Gastroesophageal sphincter (tissue), 4 donors: ENCODE results near the gene NFIX. TPM values are rescaled to one million over a fixed set of nuclear protein-coding genes. Genes with fewer than 3 reads are reported as not detected.

ENCODE experiments used
- ATAC-seq: fragments of 150-250 bp; one replicate; pipeline ENCODE4 v1.9.1; 2016; ENCODE audit warnings: mild to moderate bottlenecking, moderate library complexity
- H3K27ac ChIP-seq, 4 donors: fragments of 200-600 bp; sonication (generic) in 3 of 4; 1 replicate in 3 of 4; 2 replicates in 1 of 4; pipeline ENCODE4 v1.5.1; 2016 to 2019
- H3K27me3 ChIP-seq: fragments of 200-600 bp; sonication (generic); one replicate; pipeline ENCODE4 v1.5.1; 2019
- H3K36me3 ChIP-seq, 2 donors: fragments of 200-600 bp; sonication (generic); one replicate each; pipeline ENCODE4 v1.5.1; 2019; ENCODE audit warnings: control low read depth in 1 of 2
- H3K4me1 ChIP-seq, 3 donors: fragments of 200-600 bp; sonication (generic); 1 replicate in 2 of 3; 2 replicates in 1 of 3; pipeline ENCODE4 v1.5.1; 2016 to 2019; ENCODE audit warnings: control low read depth in 2 of 3
- H3K4me3 ChIP-seq, 2 donors: fragments of 200-600 bp; sonication (generic); one replicate each; pipeline ENCODE4 v1.5.1; 2019; ENCODE audit warnings: mild to moderate bottlenecking in 1 of 2, moderate library complexity in 1 of 2
- H3K9me3 ChIP-seq, 3 donors: fragments of 200-600 bp; sonication (generic); one replicate each; pipeline ENCODE4 v1.5.1; 2017 to 2019; ENCODE audit warnings: control low read depth in 2 of 3
- EP300 ChIP-seq: sonication (generic); formaldehyde crosslinking; IDR thresholded peaks from one replicate; pipeline ENCODE4 v1.6.1; 2017; ENCODE audit warnings: antibody characterized with exemption, mild to moderate bottlenecking
- POLR2A ChIP-seq, 2 donors: fragments of 450-650 bp; IDR thresholded peaks; one replicate each; pipeline ENCODE4 v1.6.1; 2017; ENCODE audit warnings: antibody characterized with exemption in 2 of 2, mild to moderate bottlenecking in 2 of 2, moderate library complexity in 1 of 2
- POLR2AphosphoS5 ChIP-seq: sonication (generic); formaldehyde crosslinking; IDR thresholded peaks from one replicate; pipeline ENCODE4 v1.6.1; 2017; ENCODE audit warnings: antibody characterized with exemption
- WGBS, 2 donors: methylation state at CpG; one replicate each; pipeline ENCODE4 v1.1.5; 2018; ENCODE audit warnings: low coverage in 1 of 2; 5-methylcytosine and 5-hydroxymethylcytosine counted together
- total RNA-seq, 4 donors: library from RNA; depleted of rRNA; stranded (reverse); fragments of >200 nt; gene quantifications; one replicate each; pipeline ENCODE4 v1.1.0, GENCODE V29; 2016
- TF ChIP-seq, protein P1 (sequence below), 4 experiments: fragments of 200-600 bp in 2 of 4; fragments of 450-650 bp in 2 of 4; sonication (generic) in 1 of 4; IDR thresholded peaks; one replicate each; pipeline ENCODE4 v1.5.1; 2017 to 2019; ENCODE audit warnings: antibody characterized with exemption in 4 of 4, mild to moderate bottlenecking in 2 of 4, moderate library complexity in 2 of 4

Gene NFIX
- total RNA-seq, 4 donors from 2014 or later, result 44.7 to 145 (median 72.4) TPM

DNA sequence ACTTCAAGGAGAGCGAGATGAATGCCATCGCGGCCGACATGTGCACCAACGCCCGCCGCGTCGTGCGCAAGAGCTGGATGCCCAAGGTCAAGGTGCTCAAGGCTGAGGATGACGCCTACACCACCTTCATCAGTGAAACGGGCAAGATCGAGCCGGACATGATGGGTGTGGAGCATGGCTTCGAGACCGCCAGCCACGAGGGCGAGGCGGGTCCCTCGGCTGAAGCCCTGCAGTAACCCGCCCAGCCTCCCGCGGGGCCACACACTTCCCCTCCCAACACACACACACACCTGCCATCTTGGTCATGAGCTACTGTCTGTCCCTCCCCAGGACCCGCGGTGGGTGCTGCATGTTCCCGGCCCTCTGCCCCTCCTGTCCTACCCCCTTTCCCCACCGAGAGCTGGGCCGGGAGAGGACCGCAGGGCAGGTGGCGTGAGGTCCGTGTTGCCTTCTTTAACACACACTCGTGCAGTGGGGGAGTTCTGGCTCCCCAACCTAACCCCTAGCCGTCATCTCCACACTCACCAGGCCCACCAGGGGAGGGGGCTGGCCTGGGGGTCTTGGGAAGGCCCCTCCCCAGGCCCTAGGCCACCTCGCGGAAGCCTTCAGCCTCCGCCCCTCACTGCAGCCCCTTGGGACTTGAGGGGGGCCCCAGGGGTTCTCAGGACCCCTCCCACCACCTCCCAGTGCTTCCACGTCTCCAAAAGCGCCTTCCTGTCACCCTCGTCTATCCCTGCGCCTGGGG lies 143.1 kb downstream of the NFIX start:
- Histone ChIP-seq H3K27ac (no peak overlapping the region), H3K4me1 (peaks cover 0 to 28% (median 0%) of the 10 kb centered on the region in 3 donors), H3K4me3 (no peak overlapping the region), H3K9me3 (no peaks in the 10 kb centered on the region), H3K27me3 (no peaks in the 10 kb centered on the region), H3K36me3 (peaks cover 0 to 70% of the 10 kb centered on the region in 2 donors)
- TF ChIP-seq POLR2A (IDR thresholded peaks at IDR 0.05) (no peak), POLR2AphosphoS5 (no peak), EP300 (no peak)
- TF ChIP-seq, protein P1, sequence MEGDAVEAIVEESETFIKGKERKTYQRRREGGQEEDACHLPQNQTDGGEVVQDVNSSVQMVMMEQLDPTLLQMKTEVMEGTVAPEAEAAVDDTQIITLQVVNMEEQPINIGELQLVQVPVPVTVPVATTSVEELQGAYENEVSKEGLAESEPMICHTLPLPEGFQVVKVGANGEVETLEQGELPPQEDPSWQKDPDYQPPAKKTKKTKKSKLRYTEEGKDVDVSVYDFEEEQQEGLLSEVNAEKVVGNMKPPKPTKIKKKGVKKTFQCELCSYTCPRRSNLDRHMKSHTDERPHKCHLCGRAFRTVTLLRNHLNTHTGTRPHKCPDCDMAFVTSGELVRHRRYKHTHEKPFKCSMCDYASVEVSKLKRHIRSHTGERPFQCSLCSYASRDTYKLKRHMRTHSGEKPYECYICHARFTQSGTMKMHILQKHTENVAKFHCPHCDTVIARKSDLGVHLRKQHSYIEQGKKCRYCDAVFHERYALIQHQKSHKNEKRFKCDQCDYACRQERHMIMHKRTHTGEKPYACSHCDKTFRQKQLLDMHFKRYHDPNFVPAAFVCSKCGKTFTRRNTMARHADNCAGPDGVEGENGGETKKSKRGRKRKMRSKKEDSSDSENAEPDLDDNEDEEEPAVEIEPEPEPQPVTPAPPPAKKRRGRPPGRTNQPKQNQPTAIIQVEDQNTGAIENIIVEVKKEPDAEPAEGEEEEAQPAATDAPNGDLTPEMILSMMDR (IDR thresholded peaks at IDR 0.05), result no peak
- WGBS, 2 donors, result 81 to 91% methylated on average over 8 to 19 of the region's 40 CpGs
- no peak for ATAC-seq

DNA sequence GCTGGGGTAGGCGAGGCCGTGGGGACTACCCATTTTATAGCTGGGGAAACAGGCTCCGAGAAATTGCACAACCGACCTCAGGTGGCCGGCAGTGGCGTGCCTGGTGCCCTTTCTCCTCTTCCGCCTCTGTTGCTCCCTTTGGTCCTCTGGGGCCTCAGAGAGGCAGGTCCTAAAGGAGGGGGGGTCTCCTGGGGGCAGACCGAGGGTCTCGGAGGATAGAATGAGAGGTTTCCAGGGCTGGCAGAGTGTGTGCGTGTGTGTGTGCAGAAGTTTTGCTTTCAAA lies 143.6 kb downstream of the NFIX start:
- no peaks in the 10 kb centered on the region for H3K9me3 ChIP-seq
- peaks cover 0 to 75% of the 10 kb centered on the region in 2 donors for H3K36me3 ChIP-seq
- TF ChIP-seq, protein P1 (IDR thresholded peaks at IDR 0.05), result no peak
- TF ChIP-seq POLR2A (IDR thresholded peaks at IDR 0.05), result no peak
- no peak for TF ChIP-seq POLR2AphosphoS5
- TF ChIP-seq EP300, result no peak
- H3K4me3 ChIP-seq, result no peak overlapping the region
- 90% methylated on average over 2 of the region's 10 CpGs; no CpG with 5 or more reads in 1 of the 2 donors for WGBS, 2 donors
- ATAC-seq, result no peak
- peaks cover 0 to 25% (median 0%) of the 10 kb centered on the region in 3 donors for H3K4me1 ChIP-seq
- H3K27me3 ChIP-seq, result no peaks in the 10 kb centered on the region
- H3K27ac ChIP-seq, result no peak overlapping the region

DNA sequence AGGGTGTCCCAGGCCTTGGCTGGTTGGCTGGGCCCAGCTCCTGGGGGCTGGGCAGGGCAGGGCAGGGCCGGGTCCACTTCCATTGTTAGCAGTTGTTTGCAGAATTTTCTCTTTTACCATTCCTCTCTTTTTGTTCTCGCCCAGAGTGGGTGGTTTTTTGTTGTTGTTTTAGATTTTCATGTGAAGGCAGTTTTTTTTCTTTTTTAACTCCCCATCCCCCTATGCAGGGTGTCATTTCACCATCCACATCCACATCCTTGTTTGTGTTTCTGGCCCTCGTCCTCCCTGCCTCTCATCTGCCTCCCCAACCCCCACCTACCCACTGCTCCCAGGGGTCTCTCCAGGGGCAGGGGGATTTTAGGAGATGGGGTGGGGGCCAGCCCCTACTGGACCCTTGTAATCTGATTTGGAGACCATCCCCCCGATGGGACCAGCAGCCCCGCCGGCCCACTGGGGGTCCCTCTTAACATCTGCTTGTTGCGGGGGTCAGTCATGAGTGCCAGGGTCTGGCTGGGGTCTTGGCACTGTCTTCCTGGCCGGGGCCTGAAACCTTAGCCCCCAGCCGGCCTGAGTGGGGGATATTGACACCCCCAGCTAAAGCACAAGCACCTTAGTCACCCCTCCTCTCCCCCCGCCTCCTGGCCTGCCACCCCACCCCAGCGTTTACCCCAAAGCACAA lies 144.5 kb downstream of the NFIX start:
- 29 to 70% methylated on average over 1 to 3 of the region's 11 CpGs for WGBS, 2 donors
- TF ChIP-seq, protein P1 (IDR thresholded peaks at IDR 0.05), result no peak
- no peak for TF ChIP-seq EP300
- no peak for TF ChIP-seq POLR2A (IDR thresholded peaks at IDR 0.05)
- TF ChIP-seq POLR2AphosphoS5, result no peak
- Histone ChIP-seq H3K9me3 (no peaks in the 10 kb centered on the region), H3K4me1 (peaks cover 0 to 16% (median 0%) of the 10 kb centered on the region in 3 donors), H3K4me3 (no peak overlapping the region), H3K27me3 (no peaks in the 10 kb centered on the region), H3K36me3 (peaks cover 0 to 84% of the 10 kb centered on the region in 2 donors), H3K27ac (no peak overlapping the region)
- ATAC-seq, result no peak

DNA sequence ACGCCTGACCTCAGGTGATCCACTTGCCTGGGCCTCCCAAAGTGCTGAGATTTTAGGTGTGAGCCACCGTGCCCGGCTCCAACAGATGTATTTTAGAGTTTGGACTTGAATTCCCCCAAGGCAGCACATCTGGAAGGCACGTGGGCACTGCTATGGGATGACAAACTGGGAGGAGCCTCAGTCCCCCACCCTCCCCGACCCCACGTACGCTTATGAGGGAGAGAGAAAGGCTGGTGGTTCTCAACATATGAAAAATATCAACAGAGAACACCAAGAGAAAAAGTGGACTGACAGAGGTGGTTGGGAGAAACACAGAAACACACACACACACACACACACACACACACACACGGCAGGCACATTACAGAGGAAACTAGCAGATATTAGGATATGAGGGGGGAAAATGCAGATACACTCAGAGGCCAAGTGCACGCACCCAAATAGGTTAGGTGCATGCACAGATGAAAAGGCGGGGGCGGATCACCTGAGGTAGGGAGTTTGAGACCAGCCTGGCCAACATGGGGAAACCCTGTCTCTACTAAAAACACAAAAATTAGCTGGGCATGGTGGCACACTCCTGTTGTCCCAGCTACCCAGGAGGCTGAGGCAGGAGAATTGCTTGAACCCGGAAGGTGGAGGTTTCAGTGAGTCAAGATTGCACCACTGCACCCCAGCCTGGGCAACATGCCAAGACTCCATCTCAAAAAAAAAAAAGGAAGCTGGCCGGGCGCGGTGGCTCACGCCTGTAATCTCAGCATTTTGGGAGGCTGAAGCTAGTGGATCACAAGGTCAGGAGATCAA lies 151.7 kb downstream of the NFIX start:
- H3K27me3 ChIP-seq, result no peaks in the 10 kb centered on the region
- TF ChIP-seq EP300, result no peak
- TF ChIP-seq, protein P1 (IDR thresholded peaks at IDR 0.05), result no peak
- no peak for TF ChIP-seq POLR2AphosphoS5
- TF ChIP-seq POLR2A (IDR thresholded peaks at IDR 0.05), result no peak
- H3K36me3 ChIP-seq, result peaks cover 0 to 39% of the 10 kb centered on the region in 2 donors
- no peak for ATAC-seq
- 60 to 82% methylated on average over 6 to 9 of the region's 16 CpGs for WGBS, 2 donors
- H3K9me3 ChIP-seq, result no peaks in the 10 kb centered on the region
- H3K4me3 ChIP-seq, result no peak overlapping the region
- H3K27ac ChIP-seq, result no peak overlapping the region
- peaks cover 0 to 36% (median 7%) of the 10 kb centered on the region in 3 donors for H3K4me1 ChIP-seq

Other genes starting within 250 kb of the NFIX start
- not detected for gene BEST2, start 243.7 kb upstream of the NFIX start, total RNA-seq
- gene HOOK2, start 219.9 kb upstream of the NFIX start, total RNA-seq, result 10 to 100 TPM; 13.5 to 24.1 (median 14.6) TPM
- gene JUNB, start 204.0 kb upstream of the NFIX start, total RNA-seq, result 100 to 1,000 TPM in 3 of 4 donors, 10 to 100 TPM in 1; 99.3 to 614 (median 168) TPM
- 100 to 1,000 TPM; 178 to 303 (median 227) TPM for gene PRDX2, start 193.7 kb upstream of the NFIX start, total RNA-seq
- gene THSD8, start 193.4 kb upstream of the NFIX start, total RNA-seq, result not detected
- 1 to 10 TPM; 2.0 to 9.4 (median 3.7) TPM for gene RNASEH2A, start 188.9 kb upstream of the NFIX start, total RNA-seq
- gene RTBDN, start 160.9 kb upstream of the NFIX start, total RNA-seq, result 1 to 10 TPM in 1 of 4 donors, not detected in 3; 1.1 TPM
- 1 to 10 TPM in 1 of 4 donors, under 1 TPM in 1, not detected in 2; 0.15 to 1.5 TPM for gene MAST1, start 157.0 kb upstream of the NFIX start, total RNA-seq
- gene DNASE2, start 114.0 kb upstream of the NFIX start, total RNA-seq, result 10 to 100 TPM; 22.3 to 37.1 (median 32.9) TPM
- gene KLF1, start 108.3 kb upstream of the NFIX start, total RNA-seq, result not detected
- gene GCDH, start 104.3 kb upstream of the NFIX start, total RNA-seq, result 10 to 100 TPM; 46.7 to 87.6 (median 56.3) TPM
- under 1 TPM in 1 of 4 donors, not detected in 3; 0.62 TPM for gene SYCE2, start 76.2 kb upstream of the NFIX start, total RNA-seq
- gene FARSA, start 61.8 kb upstream of the NFIX start, total RNA-seq, result 10 to 100 TPM; 32.2 to 36.1 (median 33.2) TPM
- 100 to 1,000 TPM; 218 to 410 (median 280) TPM for gene CALR, start 56.9 kb upstream of the NFIX start, total RNA-seq
- gene RAD23A, start 49.6 kb upstream of the NFIX start, total RNA-seq, result 100 to 1,000 TPM; 133 to 219 (median 158) TPM
- 10 to 100 TPM; 32.2 to 43.6 (median 36.9) TPM for gene GADD45GIP1, start 38.3 kb upstream of the NFIX start, total RNA-seq
- under 1 TPM in 1 of 4 donors, not detected in 3; 0.35 TPM for gene DAND5, start 25.9 kb upstream of the NFIX start, total RNA-seq
- 10 to 100 TPM in 2 of 4 donors, 1 to 10 TPM in 2; 9.9 to 11.8 (median 10.8) TPM for gene LYL1, start 107.4 kb downstream of the NFIX start, total RNA-seq
- 10 to 100 TPM; 25.7 to 30.0 (median 28.7) TPM for gene TRMT1, start 121.3 kb downstream of the NFIX start, total RNA-seq
- gene NACC1, start 122.8 kb downstream of the NFIX start, total RNA-seq, result 10 to 100 TPM; 23.8 to 55.2 (median 26.2) TPM
- 10 to 100 TPM; 45.1 to 69.0 (median 53.0) TPM for gene STX10, start 154.9 kb downstream of the NFIX start, total RNA-seq
- gene IER2, start 154.9 kb downstream of the NFIX start, total RNA-seq, result 10 to 100 TPM; 33.8 to 62.1 (median 48.0) TPM